Psoas muscle (tissue), 8 donors: ENCODE results near the gene DDI2. TPM values are rescaled to one million over a fixed set of nuclear protein-coding genes. Genes with fewer than 3 reads are reported as not detected.

Experiments used
- ATAC-seq, 4 donors: fragments of 200-7000 bp; cut with Tn5 transposase; one replicate each; pipeline ENCODE4 v1.9.1; 2020; ENCODE audit warnings: moderate library complexity in 3 of 4, mild to moderate bottlenecking in 2 of 4
- DNase-seq, 2 donors: peaks; one replicate each; pipeline ENCODE4 v3.0.0-alpha.2; 2020
- H3K27ac ChIP-seq: fragments of 200-600 bp; one replicate; pipeline ENCODE4 v1.8.0; 2022
- H3K27me3 ChIP-seq, 3 donors: fragments of 200-600 bp in 1 of 3; one replicate each; pipeline versions ENCODE4 v1.6.1 to v1.8.0; 2013 to 2022; ENCODE audit warnings: low read length in 2 of 3, mild to moderate bottlenecking in 2 of 3, moderate library complexity in 1 of 3; ENCODE audit not compliant: insufficient read depth in 3 of 3
- H3K36me3 ChIP-seq, 2 donors: fragments of 200-600 bp in 1 of 2; one replicate each; pipeline versions ENCODE4 v1.6.1 to v1.8.0; 2013 to 2022; ENCODE audit warnings: low read depth in 1 of 2, mild to moderate bottlenecking in 1 of 2, moderate library complexity in 1 of 2; ENCODE audit not compliant: insufficient read depth in 1 of 2
- H3K4me1 ChIP-seq: fragments of 200-600 bp; one replicate; pipeline ENCODE4 v1.8.0; 2022
- H3K4me3 ChIP-seq: fragments of 200-600 bp; one replicate; pipeline ENCODE4 v1.8.0; 2022; ENCODE audit warnings: mild to moderate bottlenecking
- H3K9me3 ChIP-seq: fragments of 200-600 bp; one replicate; pipeline ENCODE4 v1.8.0; 2022
- whole genome bisulfite sequencing, 3 donors: extraction: QIAGEN DNeasy Blood & Tissue Kit; methylation state at CpG; one replicate each; pipeline versions ENCODE4 v1.1.6 to v1.1.7; 2013; 5-methylcytosine and 5-hydroxymethylcytosine counted together
- intact Hi-C, 2 donors: fragments of 100-400 bp; cut with DNase I; formaldehyde crosslinking; loops; one replicate each; pipeline versions ENCODE4 v1.11.0 to v1.14.2; 2022
- polyA plus RNA-seq, 3 donors: library from polyadenylated mRNA; stranded (reverse); fragments of 200-250 nt; gene quantifications; one replicate each; pipeline ENCODE4 v1.2.3, GENCODE V29; 2013
- total RNA-seq, 4 donors: library from RNA; stranded (reverse); fragmentation: NEBNext Ultra II Directional in 2 of 4; extraction: Animal tissue kit (Norgen Biotek cat#: 25700) in 2 of 4; gene quantifications; one replicate each; pipeline versions ENCODE4 v1.2.1 to v1.2.4, GENCODE V29; 2021 to 2023
- TF ChIP-seq, protein P1 (sequence below): fragments of 200-600 bp; IDR thresholded peaks from one replicate; pipeline ENCODE4 v1.8.0; 2022; ENCODE audit warnings: antibody characterized with exemption
- donor health status: healthy with polysubstance abuse.
- donor health status: DM: no; HTN: no; CAD: no; lungs with moderate emphysema.
- donor health status: Bipolar disorder and iron deficiency.
- donor health status: healthy.
- donor health status: DM: yes; HTN: yes; CAD: no.
- donor health status: DM: no; HTN: no; CAD: no.
- donor health status: DM: no; HTN: no; CAD: no.
- donor health status: DM: yes; HTN: yes; CAD: no.

DDI2 gene
- total and polyA plus RNA-seq, 7 donors = 4.8 to 80.2 (median 35.4) TPM

DNA sequence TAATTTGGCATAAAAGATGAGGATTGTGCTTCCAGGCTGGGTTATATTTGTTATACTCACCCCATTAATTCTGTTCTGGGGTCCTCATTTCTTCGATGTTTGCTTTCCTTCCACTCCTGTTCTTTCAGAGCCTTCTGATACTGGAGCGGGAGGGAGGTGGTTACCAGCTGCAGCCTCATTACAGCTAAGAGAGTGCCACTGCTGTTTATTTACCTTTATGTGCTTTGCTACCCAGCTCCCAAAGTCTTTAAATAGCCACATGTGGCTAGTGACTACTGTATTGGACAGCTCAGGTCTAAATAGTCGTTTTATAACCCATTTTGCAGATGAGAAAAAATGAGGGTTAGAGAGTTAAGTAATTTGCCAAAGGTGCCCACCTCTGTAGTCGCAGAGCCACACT is 92.0 kb downstream of the DDI2 start:
- H3K27ac ChIP-seq = peak overlapping the region; percentile 94
- no peaks in the 10 kb centered on the region for H3K36me3 ChIP-seq
- no peak for DNase-seq
- intact Hi-C loops = no loop called here
- no peaks in the 10 kb centered on the region for H3K9me3 ChIP-seq
- no peak overlapping the region for H3K4me3 ChIP-seq
- H3K4me1 ChIP-seq = peaks cover 82% of the 10 kb centered on the region
- TF ChIP-seq, protein P1, sequence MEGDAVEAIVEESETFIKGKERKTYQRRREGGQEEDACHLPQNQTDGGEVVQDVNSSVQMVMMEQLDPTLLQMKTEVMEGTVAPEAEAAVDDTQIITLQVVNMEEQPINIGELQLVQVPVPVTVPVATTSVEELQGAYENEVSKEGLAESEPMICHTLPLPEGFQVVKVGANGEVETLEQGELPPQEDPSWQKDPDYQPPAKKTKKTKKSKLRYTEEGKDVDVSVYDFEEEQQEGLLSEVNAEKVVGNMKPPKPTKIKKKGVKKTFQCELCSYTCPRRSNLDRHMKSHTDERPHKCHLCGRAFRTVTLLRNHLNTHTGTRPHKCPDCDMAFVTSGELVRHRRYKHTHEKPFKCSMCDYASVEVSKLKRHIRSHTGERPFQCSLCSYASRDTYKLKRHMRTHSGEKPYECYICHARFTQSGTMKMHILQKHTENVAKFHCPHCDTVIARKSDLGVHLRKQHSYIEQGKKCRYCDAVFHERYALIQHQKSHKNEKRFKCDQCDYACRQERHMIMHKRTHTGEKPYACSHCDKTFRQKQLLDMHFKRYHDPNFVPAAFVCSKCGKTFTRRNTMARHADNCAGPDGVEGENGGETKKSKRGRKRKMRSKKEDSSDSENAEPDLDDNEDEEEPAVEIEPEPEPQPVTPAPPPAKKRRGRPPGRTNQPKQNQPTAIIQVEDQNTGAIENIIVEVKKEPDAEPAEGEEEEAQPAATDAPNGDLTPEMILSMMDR = no peak
- 48 to 76% (median 58%) methylated on average over 4 of the region's 4 CpGs for WGBS, 3 donors
- no peak for ATAC-seq
- H3K27me3 ChIP-seq = no peaks in the 10 kb centered on the region

DNA sequence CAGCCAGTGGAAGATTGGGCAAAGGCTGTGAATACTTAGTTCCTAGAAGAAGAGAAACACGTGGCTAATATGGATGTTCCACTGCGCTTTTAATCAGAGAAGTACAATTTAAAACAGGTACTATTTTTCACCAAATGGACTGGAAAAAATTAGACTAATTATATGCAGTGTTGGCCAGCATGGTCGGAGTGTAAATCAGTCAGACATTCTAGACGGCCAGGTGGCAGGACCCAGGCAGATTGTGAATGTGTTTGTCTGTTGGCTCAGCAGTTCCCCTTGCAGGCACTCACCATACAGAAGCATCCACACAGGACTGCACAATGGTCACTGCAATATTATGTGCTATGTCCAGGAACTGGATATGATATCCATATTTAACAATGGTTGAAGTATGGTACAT is 94.9 kb downstream of the DDI2 start:
- Histone ChIP-seq H3K36me3 (peaks cover 0 to 12% of the 10 kb centered on the region in 2 donors), H3K9me3 (no peaks in the 10 kb centered on the region), H3K27ac (peak overlapping the region; percentile 94), H3K27me3 (no peaks in the 10 kb centered on the region), H3K4me3 (no peak overlapping the region), H3K4me1 (peaks cover 86% of the 10 kb centered on the region)
- no peak for DNase-seq
- ATAC-seq = no peak
- 28 to 48% (median 35%) methylated on average over 4 of the region's 4 CpGs for WGBS, 3 donors
- TF ChIP-seq, protein P1 = no peak
- intact Hi-C loops = loop anchor here in 1 of 2 donors (5.0 kb wide), 1 partner anchor 120 kb away; no protein-coding TSS in a partner anchor

DNA sequence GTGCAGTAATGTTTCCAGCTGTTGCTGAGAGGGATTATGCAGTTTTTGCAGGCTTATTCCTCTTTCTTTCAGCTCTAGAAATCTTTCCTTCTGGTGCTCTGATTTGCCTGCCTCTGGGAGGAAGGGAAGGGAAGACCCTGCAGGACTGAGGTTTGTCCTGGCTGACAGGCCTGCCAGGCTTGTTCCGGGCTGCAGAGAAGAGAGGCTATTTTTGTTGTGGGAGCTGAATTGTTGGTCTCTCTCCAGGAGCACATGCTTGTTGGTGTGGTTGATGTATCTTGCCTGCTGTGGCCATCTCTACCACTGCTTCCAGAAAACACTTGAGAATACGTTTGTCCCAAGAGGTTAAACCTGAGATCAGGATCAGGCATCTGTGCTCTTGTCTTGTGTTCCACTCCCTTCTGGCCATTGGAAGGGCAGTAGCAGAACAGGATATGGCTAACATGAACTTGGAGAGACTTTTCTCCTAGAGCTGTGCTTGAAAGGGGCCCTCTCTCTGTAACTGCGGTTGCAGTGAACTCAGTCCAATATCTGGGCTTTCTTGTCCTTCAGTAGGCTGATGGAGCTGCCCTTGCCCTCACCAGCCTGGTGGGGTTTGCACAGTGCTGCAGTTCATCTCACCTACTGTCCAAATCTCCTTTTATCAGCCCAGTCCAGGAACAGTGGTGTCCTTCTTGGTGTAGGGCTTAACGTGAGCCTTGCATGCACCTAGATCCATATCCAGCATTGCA is 97.3 kb downstream of the DDI2 start:
- H3K36me3 ChIP-seq = peaks cover 2 to 35% of the 10 kb centered on the region in 2 donors
- no peaks in the 10 kb centered on the region for H3K27me3 ChIP-seq
- H3K27ac ChIP-seq = peak overlapping the region; percentile 94
- TF ChIP-seq, protein P1 = no peak
- no peaks in the 10 kb centered on the region for H3K9me3 ChIP-seq
- H3K4me1 ChIP-seq = peaks cover 80% of the 10 kb centered on the region
- 13 to 23% (median 14%) methylated on average over 4 of the region's 4 CpGs for WGBS, 3 donors
- ATAC-seq = peak; percentile 70 to 80 (median 76)
- intact Hi-C loops = loop anchor here in 1 of 2 donors (5.0 kb wide), 1 partner anchor 122 kb away; no protein-coding TSS in a partner anchor
- no peak overlapping the region for H3K4me3 ChIP-seq
- peak in 1 of 2 donors; percentile 73 for DNase-seq

DNA sequence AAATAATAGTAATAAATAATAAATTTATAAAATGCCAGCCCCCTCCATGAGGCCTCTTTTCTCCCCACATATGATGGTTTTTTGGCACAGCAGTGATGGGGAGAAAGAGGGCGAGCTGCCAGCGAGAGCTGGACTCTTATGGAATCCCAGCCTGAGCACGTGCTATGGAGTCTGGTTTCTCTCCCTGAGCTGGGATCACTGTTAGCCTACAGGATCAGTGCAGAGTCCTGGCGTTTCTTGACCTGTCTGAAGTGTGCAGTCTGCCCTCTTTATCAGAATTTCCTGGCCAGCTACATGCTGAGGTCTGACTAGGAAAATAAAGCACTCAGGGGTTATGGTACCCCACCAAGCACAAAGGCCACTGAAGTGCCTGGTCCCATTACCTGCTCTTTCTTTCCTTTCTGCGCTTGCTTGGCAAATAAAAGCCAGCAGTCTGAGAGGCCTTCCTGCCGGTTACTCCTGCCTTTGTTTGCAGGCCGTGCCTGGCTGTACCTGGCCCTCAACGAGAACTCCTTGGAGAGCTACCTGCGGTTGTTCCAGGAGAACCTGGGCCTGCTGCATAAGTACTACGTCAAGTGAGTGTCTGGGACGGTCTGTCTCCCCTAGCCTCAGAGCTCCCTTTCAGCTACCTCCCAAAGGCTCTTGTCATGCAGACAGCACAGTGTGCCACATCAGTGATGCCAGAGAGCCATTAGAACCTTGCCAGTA is 100.3 kb downstream of the DDI2 start:
- no peak overlapping the region for H3K4me3 ChIP-seq

More for the DNA sequence above, 100.3 kb downstream of the DDI2 start:
- DNase-seq = no peak
- TF ChIP-seq, protein P1 = no peak
- peak overlapping the region; percentile 94 for H3K27ac ChIP-seq
- ATAC-seq = peak in 1 of 4 donors; percentile 31
- intact Hi-C loops = no loop called here
- no peaks in the 10 kb centered on the region for H3K27me3 ChIP-seq
- 47 to 62% (median 51%) methylated on average over 11 of the region's 11 CpGs for WGBS, 3 donors
- no peaks in the 10 kb centered on the region for H3K9me3 ChIP-seq
- peaks cover 69% of the 10 kb centered on the region for H3K4me1 ChIP-seq
- peaks cover 5 to 62% of the 10 kb centered on the region in 2 donors for H3K36me3 ChIP-seq
